ENCODE data around the gene SCMH1. TPM values are rescaled to one million over a fixed set of nuclear protein-coding genes. Genes with fewer than 3 reads are reported as not detected.

SCMH1 gene
- total and polyA plus RNA-seq, 12 donors: 29.3 to 62.5 (median 42.2) TPM

DNA sequence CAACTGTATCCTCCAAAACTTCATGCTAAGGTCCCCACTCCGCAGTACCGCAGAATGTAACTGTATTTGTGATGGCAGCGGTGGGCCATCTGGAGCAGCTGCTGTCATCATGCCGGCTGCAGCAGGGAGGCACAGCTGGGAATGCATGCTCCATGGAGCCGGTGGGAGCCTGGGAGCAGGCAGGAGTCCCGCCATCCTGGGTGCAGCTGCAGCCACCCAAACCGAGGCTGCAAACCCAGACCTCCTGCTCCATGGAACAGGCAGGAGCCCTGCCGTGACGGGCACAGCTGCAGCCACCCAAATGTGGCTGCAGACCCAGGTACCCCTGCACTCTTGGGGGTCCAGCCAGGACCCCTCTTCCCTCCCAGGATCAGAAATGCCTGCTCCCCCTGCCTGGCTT lies 80.3 kb downstream of the SCMH1 start:
- WGBS, 4 donors: 92 to 95% (median 95%) methylated on average over 2 to 9 of the region's 9 CpGs
- intact Hi-C loops (cut with DNase I): no loop called here

GRCh38 chr1:41160498-41161110 lies 81.5 kb downstream of the SCMH1 start:
- no peak for DNase-seq
- WGBS, 4 donors: 72 to 88% (median 77%) methylated on average over 3 of the region's 3 CpGs
- H3K4me1 ChIP-seq (replicated peaks in 1 of 2): no peaks in the 10 kb centered on the region
- intact Hi-C loops (cut with DNase I): no loop called here
- no peaks in the 10 kb centered on the region for H3K27me3 ChIP-seq
- no peak for TF ChIP-seq POLR2A (IDR thresholded peaks at IDR 0.05)
- no peak for TF ChIP-seq CTCF (IDR thresholded peaks at IDR 0.05)
- no peaks in the 10 kb centered on the region for H3K36me3 ChIP-seq (replicated peaks in 1 of 2)
- no peak overlapping the region for H3K27ac ChIP-seq
- no peak overlapping the region for H3K4me3 ChIP-seq
- H3K9me3 ChIP-seq (replicated peaks in 1 of 3): no peaks in the 10 kb centered on the region

More for the DNA sequence above, 80.3 kb downstream of the SCMH1 start:
- Histone ChIP-seq H3K9me3 (replicated peaks in 1 of 3) (no peaks in the 10 kb centered on the region), H3K27ac (no peak overlapping the region), H3K36me3 (replicated peaks in 1 of 2) (no peaks in the 10 kb centered on the region), H3K4me3 (no peak overlapping the region), H3K4me1 (replicated peaks in 1 of 2) (no peaks in the 10 kb centered on the region), H3K27me3 (no peaks in the 10 kb centered on the region)
- TF ChIP-seq CTCF (IDR thresholded peaks at IDR 0.05): no peak
- TF ChIP-seq POLR2A (IDR thresholded peaks at IDR 0.05): no peak
- DNase-seq: no peak

GRCh38 chr1:41158966-41159365 lies 83.1 kb downstream of the SCMH1 start:
- TF ChIP-seq CTCF (IDR thresholded peaks at IDR 0.05) (no peak), POLR2A (IDR thresholded peaks at IDR 0.05) (no peak)
- DNase-seq: no peak
- no peak overlapping the region for H3K4me3 ChIP-seq
- no peaks in the 10 kb centered on the region for H3K36me3 ChIP-seq (replicated peaks in 1 of 2)
- WGBS, 4 donors: 97 to 100% (median 98%) methylated on average over 1 of the region's 1 CpG
- H3K9me3 ChIP-seq (replicated peaks in 1 of 3): no peaks in the 10 kb centered on the region
- no peaks in the 10 kb centered on the region for H3K27me3 ChIP-seq
- H3K27ac ChIP-seq: no peak overlapping the region
- intact Hi-C loops (cut with DNase I): no loop called here
- no peaks in the 10 kb centered on the region for H3K4me1 ChIP-seq (replicated peaks in 1 of 2)

DNA sequence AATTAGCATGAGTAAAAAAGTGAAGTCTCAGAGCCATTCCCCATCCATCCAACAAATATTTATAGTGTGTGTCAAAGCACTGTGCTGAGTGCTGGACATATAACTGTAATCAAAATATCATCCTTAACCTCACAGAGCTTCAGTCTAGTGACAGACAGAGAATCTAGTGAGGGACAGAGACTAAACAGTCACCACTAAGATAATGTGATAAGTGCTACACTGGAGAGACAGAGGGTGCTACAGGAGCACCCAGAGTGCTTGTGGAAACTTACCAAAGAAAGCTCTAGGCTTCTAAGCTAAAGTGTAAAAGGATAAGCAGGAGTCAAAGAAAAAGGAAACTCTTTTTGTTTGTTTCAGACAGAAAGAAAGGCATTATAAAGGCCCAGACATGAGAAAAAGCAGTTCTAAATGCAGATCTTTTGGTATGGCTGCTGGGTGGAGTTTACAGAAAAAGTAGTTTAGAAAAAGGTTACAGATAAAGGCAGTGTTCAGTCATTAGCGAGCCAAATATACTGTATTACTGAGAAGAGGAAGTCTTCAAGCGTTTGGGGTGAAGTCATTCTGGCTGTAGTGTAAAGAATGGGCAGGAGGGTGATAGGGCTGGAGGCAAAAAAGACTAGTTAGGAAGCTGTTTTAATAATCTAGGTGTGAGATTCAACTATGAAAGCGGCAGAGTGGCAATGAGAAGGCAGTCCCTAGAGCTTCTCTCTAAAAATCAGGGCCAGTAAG lies 83.8 kb downstream of the SCMH1 start:
- Histone ChIP-seq H3K27ac (no peak overlapping the region), H3K9me3 (replicated peaks in 1 of 3) (no peaks in the 10 kb centered on the region), H3K27me3 (no peaks in the 10 kb centered on the region), H3K4me3 (no peak overlapping the region), H3K36me3 (replicated peaks in 1 of 2) (no peaks in the 10 kb centered on the region), H3K4me1 (replicated peaks in 1 of 2) (peaks cover 0 to 2% of the 10 kb centered on the region in 2 donors)
- no peak for DNase-seq
- 87 to 97% (median 93%) methylated on average over 3 of the region's 3 CpGs for WGBS, 4 donors
- TF ChIP-seq POLR2A (IDR thresholded peaks at IDR 0.05): no peak
- no peak for TF ChIP-seq CTCF (IDR thresholded peaks at IDR 0.05)
- intact Hi-C loops (cut with DNase I): no loop called here
